ENCODE measurements around the gene DNMT3A.

DNMT3A gene

GRCh38 chr2:25343187-25343825, 1.6 kb upstream of the DNMT3A start:
- no peak for DNase-seq (ENCODE audit: low read depth)

GRCh38 chr2:25342372-25343186, 854 bp upstream of the DNMT3A start:
- peak; percentile 75 for DNase-seq (ENCODE audit: low read depth)

GRCh38 chr2:25341011-25341727, 556 bp downstream of the DNMT3A start:
- DNase-seq (ENCODE audit: low read depth) = no peak

DNA sequence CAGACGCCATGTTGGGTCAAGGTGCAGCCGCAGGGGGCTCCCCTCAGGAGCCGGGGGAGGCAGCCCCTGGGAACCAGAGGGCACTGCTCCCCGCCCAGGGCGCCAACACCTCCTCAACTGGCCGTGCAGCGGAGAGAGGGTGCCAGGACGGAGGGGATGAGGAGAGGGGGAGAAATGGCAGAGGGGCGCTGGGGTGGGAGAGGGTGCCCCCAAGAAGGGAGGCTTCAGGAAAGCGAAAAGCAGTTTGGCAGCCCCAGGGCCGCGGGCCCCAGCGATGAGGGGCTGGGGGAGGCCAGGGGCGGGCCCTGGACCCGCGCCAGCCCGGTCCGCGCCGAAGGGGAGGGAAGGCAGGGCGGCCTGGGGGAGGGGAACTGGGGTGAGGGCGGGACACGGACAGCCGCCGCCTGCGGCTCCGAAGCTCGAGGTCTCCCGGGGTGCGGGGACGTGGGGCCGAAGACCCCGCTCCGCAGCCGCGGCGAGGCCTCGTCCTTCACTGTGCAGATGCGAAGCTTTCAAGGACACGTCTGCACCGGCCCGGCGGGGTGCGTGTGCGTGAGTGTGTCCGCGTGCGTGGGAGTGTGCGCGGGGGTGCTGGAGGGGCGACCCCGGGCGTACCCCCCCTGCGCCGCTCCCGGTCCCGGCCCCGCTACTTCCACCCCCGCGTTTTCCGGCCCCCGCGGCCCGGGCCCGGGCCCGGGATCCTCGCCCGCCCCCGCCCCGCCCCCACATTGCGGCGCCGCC, 1.4 kb downstream of the DNMT3A start:
- DNase-seq (ENCODE audit: low read depth) = no peak

- DNase-seq (ENCODE audit: low read depth) = no peak
Observed at GRCh38 chr2:25339791-25340180, 1.9 kb downstream of the DNMT3A start.

DNA sequence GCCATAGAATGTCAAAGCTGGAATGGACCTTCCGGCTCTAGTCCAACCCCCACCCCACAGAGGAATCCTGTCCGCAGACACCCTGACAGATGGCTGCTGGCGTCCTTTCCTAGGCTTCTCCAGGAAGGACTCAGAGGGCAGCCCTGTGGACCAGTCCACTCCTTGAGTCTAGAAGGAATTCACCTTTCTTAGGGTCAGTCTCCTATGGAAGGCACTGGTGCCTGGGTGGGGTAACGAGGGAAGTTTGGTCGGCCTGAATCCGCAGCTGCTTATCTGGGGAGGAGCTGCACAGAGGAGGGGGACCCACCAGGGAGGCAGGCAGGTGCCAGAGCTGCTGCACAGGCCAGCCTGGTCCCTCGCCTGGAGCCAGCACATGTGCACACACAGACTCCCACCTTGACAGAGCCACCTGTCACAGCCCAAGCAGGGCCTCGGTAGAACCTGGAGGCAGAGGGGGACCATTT, 2.5 kb downstream of the DNMT3A start:
- DNase-seq (ENCODE audit: low read depth) = no peak

GRCh38 chr2:25338401-25338800, 3.3 kb downstream of the DNMT3A start:
- no peak for DNase-seq (ENCODE audit: low read depth)

- no peak for DNase-seq (ENCODE audit: low read depth)
Observed at GRCh38 chr2:25337891-25338290, 3.8 kb downstream of the DNMT3A start.

DNA sequence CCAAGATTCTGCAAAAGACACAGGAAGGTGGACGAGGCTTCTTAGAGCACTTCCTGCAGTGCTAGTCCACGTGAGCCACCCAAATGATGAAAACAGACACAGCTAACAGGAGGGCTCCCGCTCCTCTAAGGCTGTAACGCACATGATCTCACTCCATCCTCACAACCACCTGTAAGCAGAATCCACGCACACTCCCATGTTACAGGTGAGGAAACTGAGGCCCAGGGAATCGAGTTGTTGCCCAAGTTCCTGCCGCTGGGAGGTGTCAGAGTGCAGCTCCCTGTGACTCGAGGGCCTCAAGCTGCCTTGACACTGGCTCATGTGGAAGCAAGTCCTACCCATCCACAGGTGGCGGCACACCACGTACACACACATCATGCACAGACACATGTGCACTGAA, 4.4 kb downstream of the DNMT3A start:
- no peak for DNase-seq (ENCODE audit: low read depth)

DNA sequence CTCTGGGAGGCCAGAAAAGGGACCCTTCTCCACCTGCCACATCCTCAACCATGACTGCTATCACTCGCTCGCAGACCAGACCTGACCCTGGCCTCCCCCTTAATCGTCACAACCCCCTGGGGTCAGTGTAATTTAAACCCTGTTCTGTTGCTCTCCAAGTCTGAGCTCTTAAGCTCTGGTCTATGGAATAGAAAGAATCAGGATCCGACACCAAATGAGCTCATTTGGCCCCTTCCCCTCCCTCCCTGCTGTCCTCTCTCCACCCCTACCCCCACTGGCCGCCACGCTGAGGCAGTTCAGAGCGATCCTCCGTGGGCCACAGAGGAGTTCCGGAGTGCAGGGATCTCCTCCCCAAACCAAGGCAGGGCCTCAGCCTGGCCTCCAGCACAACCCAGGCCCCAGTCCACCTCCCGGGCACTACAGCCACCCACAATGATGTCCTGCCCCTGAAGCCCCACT, 5.3 kb downstream of the DNMT3A start:
- DNase-seq (ENCODE audit: low read depth) = no peak

- no peak for DNase-seq (ENCODE audit: low read depth)
Observed at GRCh38 chr2:25335971-25336370, 5.8 kb downstream of the DNMT3A start.

DNA sequence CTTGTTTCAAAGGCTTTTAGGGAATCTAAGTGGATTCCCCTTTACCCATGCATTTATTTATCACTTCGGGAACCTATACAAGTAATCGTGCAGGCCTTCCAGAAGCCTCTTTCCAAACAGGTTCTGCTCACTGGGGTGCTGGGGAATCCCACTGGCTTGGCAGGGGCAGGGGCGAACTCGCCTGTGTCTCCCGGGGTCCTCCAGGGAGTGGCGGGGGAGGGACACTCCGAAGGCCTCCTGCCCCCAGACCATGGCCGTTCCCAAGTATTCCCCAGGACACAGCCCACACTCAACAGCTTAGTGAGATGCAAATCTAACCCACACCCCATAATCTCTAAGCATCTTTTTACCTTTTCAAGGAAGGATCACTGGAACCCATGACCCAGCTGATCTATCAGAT, 6.5 kb downstream of the DNMT3A start:
- DNase-seq (ENCODE audit: low read depth) = no peak

DNA sequence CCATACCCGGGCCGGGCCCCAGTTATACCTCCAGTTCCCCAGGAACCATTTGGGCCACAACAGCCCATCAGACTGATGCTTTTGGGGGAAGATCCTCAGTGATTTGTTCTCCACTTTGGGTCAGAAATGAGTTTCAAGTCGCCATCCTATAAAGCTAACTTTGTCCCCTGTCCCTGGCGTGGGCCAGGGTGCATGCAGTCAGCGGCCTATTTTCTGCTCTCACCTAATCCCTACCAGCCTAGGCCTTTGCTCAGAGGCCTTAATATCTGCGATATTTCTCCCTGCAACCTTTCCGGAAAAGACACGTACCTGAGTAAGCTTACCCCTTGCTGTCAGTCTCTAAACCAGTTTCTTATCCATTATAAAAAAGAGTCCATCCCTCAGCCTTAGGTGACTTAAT, 7.2 kb downstream of the DNMT3A start:
- no peak for DNase-seq (ENCODE audit: low read depth)

DNA sequence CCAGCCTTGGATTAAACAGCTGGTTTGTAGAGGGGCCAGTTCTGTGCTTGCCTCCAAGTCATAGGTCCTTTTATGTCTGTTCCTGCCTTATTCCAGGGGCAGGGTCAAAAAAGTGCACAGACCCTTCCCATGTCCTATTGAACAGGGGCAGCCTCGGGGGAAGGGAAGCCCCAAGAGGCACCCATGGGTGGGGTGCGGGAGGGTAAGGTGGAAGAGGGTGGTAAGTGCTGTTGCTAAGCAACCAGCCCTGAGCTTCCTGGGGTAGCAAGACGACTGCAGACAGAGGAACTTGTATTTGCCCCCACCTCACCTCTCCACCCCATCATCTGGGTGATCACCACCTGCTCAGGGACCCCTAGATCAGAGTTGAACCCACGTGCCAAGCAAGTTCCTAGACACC, 7.7 kb downstream of the DNMT3A start:
- DNase-seq (ENCODE audit: low read depth) = no peak

DNA sequence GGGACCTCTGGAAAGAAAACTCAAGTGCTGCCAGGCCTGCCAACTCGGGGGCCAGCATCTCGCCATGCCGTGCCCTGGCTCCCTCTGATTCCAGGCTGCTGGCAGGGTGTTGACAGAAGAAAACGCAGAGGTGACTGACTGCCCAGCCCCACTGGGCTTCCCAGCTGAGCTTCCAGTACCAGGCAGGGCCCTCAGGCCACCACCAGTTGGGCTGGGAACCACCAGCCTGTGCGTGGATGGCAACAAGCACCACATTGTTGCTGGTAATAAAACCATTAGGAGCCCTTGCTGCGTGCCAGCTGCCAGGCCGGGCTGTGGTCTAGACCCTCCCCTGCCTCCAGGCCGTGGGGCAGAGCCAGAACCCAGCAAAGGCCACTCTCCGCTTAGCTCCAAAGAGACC, 9.2 kb downstream of the DNMT3A start:
- DNase-seq (ENCODE audit: low read depth) = no peak

GRCh38 chr2:25331686-25332365, 9.9 kb downstream of the DNMT3A start:
- peak; percentile 64 for DNase-seq (ENCODE audit: low read depth)

- DNase-seq (ENCODE audit: low read depth) = no peak
Observed at GRCh38 chr2:25330937-25331336, 10.8 kb downstream of the DNMT3A start.

GRCh38 chr2:25330273-25330672, 11.5 kb downstream of the DNMT3A start:
- no peak for DNase-seq (ENCODE audit: low read depth)

GRCh38 chr2:25328152-25329085, 13.3 kb downstream of the DNMT3A start:
- DNase-seq (ENCODE audit: low read depth) = no peak

DNA sequence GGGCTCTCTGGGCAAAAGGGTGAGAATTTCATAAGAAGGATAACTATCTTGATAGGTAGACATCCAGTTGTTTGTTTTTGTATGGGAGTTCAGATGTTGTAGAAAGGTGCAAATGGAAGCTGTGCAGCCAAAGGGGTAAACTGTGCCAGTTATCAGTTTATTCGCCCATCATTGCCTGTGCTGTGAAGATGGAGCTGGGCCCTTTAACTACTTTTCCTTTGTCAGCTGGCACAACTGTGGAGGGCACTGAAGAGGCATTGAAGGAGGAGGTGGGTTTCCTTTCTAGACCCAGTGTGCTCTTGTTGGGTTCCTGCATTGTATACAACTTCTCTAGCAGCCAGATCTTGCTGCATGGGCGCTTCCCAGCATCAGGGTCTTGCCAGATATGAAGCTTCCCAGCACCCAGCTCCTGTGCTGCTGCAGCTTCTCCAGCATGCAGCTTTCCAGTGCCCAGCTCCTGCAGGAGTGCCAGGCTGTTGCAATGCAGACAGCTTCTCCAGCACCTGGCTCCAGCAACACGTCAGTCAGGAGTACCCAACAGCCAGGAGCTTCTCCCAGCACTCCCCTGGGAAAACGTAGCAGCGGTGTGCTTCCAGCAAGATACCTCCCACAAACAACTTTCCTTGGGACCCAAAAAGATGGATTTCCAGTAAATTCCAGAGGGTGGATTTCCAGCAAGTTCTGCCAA, 15.3 kb downstream of the DNMT3A start:
- DNase-seq (ENCODE audit: low read depth) = no peak
